ENCODE data around the gene NCKAP5.

- no peak for TF ChIP-seq EP300 (IDR thresholded peaks at IDR 0.05; ENCODE audit: borderline replicate concordance)
- no peak for TF ChIP-seq RAD21 (IDR thresholded peaks at IDR 0.05; ENCODE audit: low read depth)
- TF ChIP-seq REST (IDR thresholded peaks at IDR 0.05; ENCODE audit: low read depth) = no peak
- no peak for TF ChIP-seq USF1 (IDR thresholded peaks at IDR 0.05)
- TF ChIP-seq MAX (IDR thresholded peaks at IDR 0.05) = no peak
- TF ChIP-seq NFIC (IDR thresholded peaks at IDR 0.05) = no peak
- TF ChIP-seq TEAD4 (IDR thresholded peaks at IDR 0.05) = no peak
- TF ChIP-seq CEBPB (IDR thresholded peaks at IDR 0.05) = no peak
- TF ChIP-seq YY1 (IDR thresholded peaks at IDR 0.05; ENCODE audit: low read depth) = no peak
- no peak for TF ChIP-seq CREB1 (IDR thresholded peaks at IDR 0.05; ENCODE audit: low read depth)
- no peak for TF ChIP-seq TAF1 (IDR thresholded peaks at IDR 0.05; ENCODE audit: low read depth)
- TF ChIP-seq TCF12 (IDR thresholded peaks at IDR 0.05; ENCODE audit: low read depth) = no peak
- TF ChIP-seq ZBTB7A (IDR thresholded peaks at IDR 0.05; ENCODE audit: low read depth) = no peak
- TF ChIP-seq FOXM1 (IDR thresholded peaks at IDR 0.05; ENCODE audit: borderline replicate concordance, low read depth) = no peak
Observed at GRCh38 chr2:132873738-132874137, 694.5 kb downstream of the NCKAP5 start.
